Umbilical cord (tissue), 2 donors: ENCODE results near the gene ARSK. TPM values are rescaled to one million over a fixed set of nuclear protein-coding genes. Genes with fewer than 3 reads are reported as not detected.
A peak's percentile ranks its signal among the peaks of the same experiment; 100 is the strongest.

ENCODE experiments used
- DNase-seq: peaks from one replicate; pipeline ENCODE4 v3.0.0-alpha.2; 2015; ENCODE audit warnings: low spot score
- total RNA-seq: library from RNA; depleted of rRNA; stranded (reverse); fragments of >200 nt; gene quantifications from one replicate; pipeline ENCODE4 v1.2.3, GENCODE V29; 2014; ENCODE audit warnings: low replicate concordance; ENCODE audit not compliant: insufficient read depth

ARSK gene
- total RNA-seq, 1 donor from 2014 or later, result 13.7 TPM

DNA sequence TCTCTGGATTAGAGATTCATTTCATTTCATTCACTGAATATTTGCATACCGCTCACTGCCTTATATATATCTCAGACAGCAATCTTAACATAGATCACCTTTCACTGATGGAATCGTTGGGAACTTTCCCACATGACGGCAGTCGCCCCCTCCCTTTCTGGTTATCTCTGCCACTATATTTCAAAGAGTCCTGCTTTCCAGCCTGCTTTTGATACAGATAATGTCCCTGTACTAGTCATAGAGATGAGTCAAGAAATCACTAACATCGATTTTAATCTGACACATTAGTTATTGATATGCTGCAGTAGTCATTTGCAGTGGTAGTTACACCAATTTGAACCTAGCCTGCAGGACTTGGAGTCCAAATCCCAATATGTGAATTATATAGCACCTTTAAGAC, 8.5 kb downstream of the ARSK start:
- DNase-seq, result no peak

DNA sequence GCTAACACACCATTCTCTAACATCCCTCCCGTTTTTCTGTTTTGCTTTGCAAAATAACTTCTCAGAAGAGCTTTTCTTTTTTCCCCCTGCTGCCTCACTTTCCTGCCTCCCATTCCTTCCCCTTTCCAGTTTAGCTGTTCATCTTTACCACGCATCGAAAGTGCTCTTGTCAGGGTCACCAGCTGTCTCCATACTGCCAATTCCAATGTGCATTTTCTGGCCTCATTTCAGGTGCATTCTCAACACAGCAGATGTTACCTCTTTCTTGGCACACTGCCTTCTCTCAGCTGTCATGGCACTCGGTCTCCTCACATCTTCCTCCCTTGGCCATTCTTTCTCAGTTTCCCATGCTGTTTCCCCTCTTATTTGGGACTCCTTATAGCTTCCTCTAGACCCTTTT, 9.5 kb downstream of the ARSK start:
- no peak for DNase-seq

GRCh38 chr5:95565280-95565920, 10.5 kb downstream of the ARSK start:
- no peak for DNase-seq

DNA sequence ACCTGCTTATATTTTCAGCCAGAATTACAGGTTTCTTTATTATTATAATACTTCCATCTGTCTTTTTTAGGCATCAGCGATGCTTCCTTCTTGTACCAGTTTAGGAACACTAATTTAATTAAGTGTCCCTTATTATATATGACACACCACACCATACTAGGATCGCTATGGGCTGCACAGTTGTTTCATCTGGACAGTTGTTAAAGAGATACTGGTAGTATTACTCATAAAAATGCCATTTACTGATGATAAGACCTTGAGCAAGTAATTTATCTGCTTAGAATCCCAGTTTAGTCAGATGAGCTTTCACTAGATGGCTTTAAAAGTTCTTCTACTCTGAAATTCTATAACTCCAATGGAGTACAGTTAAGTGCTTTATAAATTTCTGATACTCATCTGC, 17.1 kb downstream of the ARSK start:
- DNase-seq, result no peak

DNA sequence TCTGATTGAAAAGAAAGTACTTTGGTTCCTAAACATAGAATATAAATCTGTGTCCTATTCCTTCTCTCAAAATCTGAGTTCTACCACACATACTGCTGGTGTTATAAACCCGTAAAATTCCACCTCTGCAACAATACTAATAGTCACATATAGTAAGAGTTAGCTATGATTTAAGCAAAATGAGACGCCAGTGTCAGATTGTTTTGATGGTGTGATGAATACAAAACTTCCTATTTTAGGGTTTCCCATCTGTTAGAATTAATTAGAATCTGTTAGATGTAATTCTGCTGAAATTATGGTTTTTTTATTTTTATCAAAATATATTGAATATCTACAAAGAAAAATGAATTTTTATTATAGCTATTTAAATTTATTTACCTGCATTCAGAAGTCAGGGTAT, 26.7 kb downstream of the ARSK start:
- no peak for DNase-seq

DNA sequence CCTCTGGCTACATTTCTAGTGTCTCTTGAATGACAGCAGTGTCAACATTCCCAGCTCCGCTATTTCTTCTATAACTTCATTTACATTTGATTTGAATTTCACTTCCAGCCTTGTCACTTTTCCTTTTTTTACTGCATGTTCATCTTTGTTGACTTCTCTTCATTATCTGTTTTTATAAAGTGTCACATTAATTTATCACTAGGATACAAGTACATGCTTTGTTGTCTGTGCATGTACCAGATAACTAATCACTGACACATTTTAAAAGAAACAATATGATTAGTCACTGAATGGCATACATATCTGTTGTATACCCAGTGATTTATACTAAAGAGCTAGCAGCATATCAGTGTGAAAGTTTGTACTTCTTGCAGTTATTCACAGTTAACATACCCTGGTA, 29.1 kb downstream of the ARSK start:
- no peak for DNase-seq

- DNase-seq, result peak; percentile 13
These were observed 36.0 kb downstream of the ARSK start for GRCh38 chr5:95590880-95591279.

GRCh38 chr5:95591490-95591901, 36.6 kb downstream of the ARSK start:
- no peak for DNase-seq

DNA sequence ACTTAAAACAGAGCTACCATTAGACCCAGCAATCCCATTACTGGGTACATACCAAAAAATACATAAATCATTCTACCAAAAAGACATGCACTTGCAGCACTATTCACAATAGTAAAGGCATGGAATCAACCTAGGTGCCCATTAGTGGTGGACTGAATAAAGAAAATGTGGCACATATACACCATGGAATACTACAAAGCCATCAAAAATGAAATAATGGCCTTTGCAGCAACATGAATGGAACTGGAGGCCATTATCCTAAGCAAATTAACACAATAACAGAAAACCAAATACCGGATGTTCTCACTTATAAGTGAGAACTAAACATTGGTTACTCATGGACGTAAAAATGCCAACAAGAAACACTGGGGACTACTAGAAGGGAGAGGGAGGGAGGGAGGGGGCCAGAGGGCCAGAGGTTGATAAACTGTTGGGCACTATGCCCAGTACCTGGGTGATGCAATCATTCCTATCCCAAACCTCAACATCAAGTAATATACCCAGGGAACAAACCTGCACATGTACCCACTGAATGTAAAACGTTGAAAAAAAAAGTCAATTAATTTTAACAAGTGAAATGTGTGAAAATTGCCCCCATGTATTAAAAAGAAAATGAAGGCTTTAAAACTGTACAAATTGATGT, 40.5 kb downstream of the ARSK start:
- DNase-seq, result no peak

- DNase-seq, result no peak
These were observed 44.4 kb downstream of the ARSK start for GRCh38 chr5:95599252-95599651.

DNA sequence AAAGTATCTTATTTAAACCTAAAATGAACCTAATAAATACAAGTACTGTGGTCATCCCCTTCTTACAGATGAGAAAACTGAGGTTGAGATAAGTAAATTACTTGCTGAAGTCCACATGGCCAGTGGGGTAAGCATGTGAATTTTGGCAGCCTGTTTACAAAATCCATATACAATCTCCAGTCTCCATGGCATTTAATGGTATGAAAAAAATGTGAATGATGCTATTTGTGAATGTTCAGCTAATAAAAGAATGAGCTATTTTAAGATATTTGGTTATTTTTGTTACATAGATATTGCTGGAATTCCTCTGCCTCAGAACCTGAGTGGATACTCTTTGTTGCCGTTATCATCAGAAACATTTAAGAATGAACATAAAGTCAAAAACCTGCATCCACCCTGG, 45.7 kb downstream of the ARSK start:
- no peak for DNase-seq

- DNase-seq, result peak; percentile 17
These were observed 50.9 kb downstream of the ARSK start for GRCh38 chr5:95605786-95606185.

- no peak for DNase-seq
These were observed 51.5 kb downstream of the ARSK start for GRCh38 chr5:95606419-95606818.

GRCh38 chr5:95609711-95610110, 54.8 kb downstream of the ARSK start:
- no peak for DNase-seq

GRCh38 chr5:95610546-95610945, 55.6 kb downstream of the ARSK start:
- no peak for DNase-seq

- DNase-seq, result no peak
These were observed 56.5 kb downstream of the ARSK start for GRCh38 chr5:95611396-95611795.

DNA sequence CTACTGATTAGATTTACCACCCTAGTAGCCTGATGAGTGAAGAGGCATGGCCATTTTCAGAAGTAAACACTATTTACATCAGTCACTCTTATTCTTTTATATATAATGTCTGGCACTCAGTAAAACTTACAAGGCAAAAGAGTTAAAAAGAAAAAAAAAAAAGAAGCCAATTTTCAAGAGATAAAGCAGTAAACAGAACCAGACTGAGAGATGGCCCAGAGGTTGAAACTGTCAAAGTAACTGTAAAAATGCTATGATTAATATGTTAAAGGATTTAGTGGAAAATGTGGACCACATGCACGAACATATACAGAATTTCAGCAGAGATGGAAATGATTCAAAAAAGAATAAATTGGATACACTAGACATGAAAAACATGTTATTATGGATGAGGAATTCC, 58.6 kb downstream of the ARSK start:
- DNase-seq, result no peak

- DNase-seq, result no peak
These were observed 60.2 kb downstream of the ARSK start for GRCh38 chr5:95615164-95615467.

DNA sequence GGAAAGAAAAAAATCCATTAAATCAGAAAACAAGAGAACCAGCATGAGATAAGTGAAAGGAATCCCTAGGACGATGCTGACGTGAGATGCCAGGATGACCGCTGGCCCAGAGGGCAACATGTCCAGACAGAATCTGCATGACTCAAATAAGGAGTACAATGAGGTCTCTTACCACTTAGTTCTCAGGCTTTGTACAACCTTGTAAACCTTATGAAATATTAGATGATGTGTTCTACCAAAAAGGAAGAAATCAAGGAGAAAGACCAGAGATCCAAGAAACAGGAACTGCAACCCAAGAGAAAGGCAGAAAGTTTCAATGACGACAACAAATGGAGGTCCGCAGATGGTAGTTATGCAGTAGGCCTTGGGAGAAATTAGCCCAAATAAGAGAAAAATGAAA, 62.2 kb downstream of the ARSK start:
- no peak for DNase-seq

GRCh38 chr5:95619096-95619495, 64.2 kb downstream of the ARSK start:
- no peak for DNase-seq

GRCh38 chr5:95619514-95620029, 64.7 kb downstream of the ARSK start:
- no peak for DNase-seq

- peak; percentile 21 for DNase-seq
These were observed 65.3 kb downstream of the ARSK start, which contains the start of gene GPR150 for GRCh38 chr5:95620030-95620869. Gene GPR150 (plus strand): TSS chr5:95620087. CDS start chr5:95620276, 189 bp downstream.
